SK-N-SH (cell line): ENCODE results near the gene ADGB. TPM values are rescaled to one million over a fixed set of nuclear protein-coding genes. Genes with fewer than 3 reads are reported as not detected.

Experiments used
- CTCF ChIA-PET: fragments of 300-600, 350-600 bp; formaldehyde crosslinking; extraction: SDS; loops from one replicate; lab custom pipeline; 2021; lab: Yijun Ruan, JAX
- POLR2A ChIA-PET: fragments of 350-600 bp; sonication (Branson Sonifier 250); formaldehyde crosslinking; extraction: SDS; loops from one replicate; lab custom pipeline; 2020; ENCODE audit warnings: antibody characterized with exemption, inconsistent platforms; lab: Yijun Ruan, JAX
- DNase-seq: peaks from one replicate; pipeline ENCODE4 v3.0.0; 2012
- H2AFZ ChIP-seq: fragments of 200-600 bp; sonication (generic); 2 replicates; pipeline ENCODE4 v1.8.1; 2016; ENCODE audit warnings: antibody characterized with exemption, mild to moderate bottlenecking, low read depth
- H3F3A ChIP-seq: fragments of 200-600 bp; sonication (generic); replicated peaks from 2 replicates; pipeline ENCODE3; 2016; ENCODE audit warnings: antibody characterized with exemption, mild to moderate bottlenecking; ENCODE audit not compliant: insufficient read depth
- H3K27ac ChIP-seq, 2 experiments: fragments of 200-500 bp in 1 of 2; fragments of 200-600 bp in 1 of 2; sonication (Bioruptor generic) in 1 of 2; sonication (generic), shearing (Covaris generic) in 1 of 2; 2 replicates each; pipeline versions ENCODE4 v1.5.1 to v1.6.1; 2014 to 2016; ENCODE audit warnings: low read depth in 2 of 2, inconsistent platforms in 1 of 2, low read length in 1 of 2, mild to moderate bottlenecking in 1 of 2, mixed read lengths in 1 of 2
- H3K27me3 ChIP-seq: fragments of 200-600 bp; sonication (generic), shearing (Covaris generic); 2 replicates; pipeline ENCODE4 v1.6.1; 2016; ENCODE audit warnings: mixed run types; ENCODE audit not compliant: insufficient read depth
- H3K36me3 ChIP-seq, 2 experiments: fragments of 200-500 bp in 1 of 2; fragments of 200-600 bp in 1 of 2; sonication (Bioruptor generic) in 1 of 2; sonication (generic) in 1 of 2; replicated peaks in 1 of 2; 2 replicates each; pipeline versions ENCODE3 to v1.5.1; 2014 to 2016; ENCODE audit warnings: low read length in 1 of 2, mild to moderate bottlenecking in 1 of 2; ENCODE audit not compliant: insufficient read depth in 2 of 2, control insufficient read depth in 1 of 2
- H3K4me1 ChIP-seq, 2 experiments: fragments of 200-500 bp in 1 of 2; fragments of 200-600 bp in 1 of 2; sonication (Bioruptor generic) in 1 of 2; sonication (generic), shearing (Covaris generic) in 1 of 2; 2 replicates each; pipeline versions ENCODE4 v1.5.1 to v1.6.1; 2014 to 2016; ENCODE audit warnings: low read depth in 1 of 2, low read length in 1 of 2, mixed run types in 1 of 2; ENCODE audit not compliant: insufficient read depth in 2 of 2, control insufficient read depth in 1 of 2
- H3K4me2 ChIP-seq: fragments of 200-600 bp; sonication (generic), shearing (Covaris generic); 2 replicates; pipeline ENCODE4 v1.6.1; 2017; ENCODE audit warnings: mixed run types
- H3K4me3 ChIP-seq, 2 experiments: fragments of 200-500 bp in 1 of 2; fragments of 200-600 bp in 1 of 2; sonication (Bioruptor generic) in 1 of 2; sonication (generic), shearing (Covaris generic) in 1 of 2; 2 replicates each; pipeline versions ENCODE4 v1.5.1 to v1.8.1; 2014 to 2016; ENCODE audit warnings: low read depth in 2 of 2, inconsistent platforms in 1 of 2, low read length in 1 of 2, mild to moderate bottlenecking in 1 of 2, mixed read lengths in 1 of 2, moderate library complexity in 1 of 2
- H3K79me2 ChIP-seq: fragments of 200-600 bp; sonication (generic); 2 replicates; pipeline ENCODE4 v1.8.1; 2017; ENCODE audit warnings: mild to moderate bottlenecking; ENCODE audit not compliant: insufficient read depth
- H3K9ac ChIP-seq: fragments of 200-600 bp; sonication (generic); 2 replicates; pipeline ENCODE4 v1.6.1; 2017; ENCODE audit warnings: mixed run types
- H3K9me2 ChIP-seq: fragments of 200-600 bp; sonication (generic); 2 replicates; pipeline ENCODE4 v1.6.1; 2017; ENCODE audit warnings: mixed run types
- H3K9me3 ChIP-seq: fragments of 200-600 bp; sonication (generic); 2 replicates; pipeline ENCODE4 v1.6.1; 2017; ENCODE audit warnings: mixed run types, mild to moderate bottlenecking, moderate library complexity
- H4K20me1 ChIP-seq: fragments of 200-600 bp; sonication (generic); 2 replicates; pipeline ENCODE4 v1.6.1; 2017; ENCODE audit warnings: mild to moderate bottlenecking, mixed run types; ENCODE audit not compliant: insufficient read depth
- FOXM1 ChIP-seq: IDR thresholded peaks from 2 replicates; pipeline ENCODE4 v1.4.0; 2012; ENCODE audit warnings: low read depth, mild to moderate bottlenecking
- MAX ChIP-seq: IDR thresholded peaks from 2 replicates; pipeline ENCODE4 v1.4.0; 2012; ENCODE audit warnings: low read depth
- RAD21 ChIP-seq: IDR thresholded peaks from 2 replicates; pipeline ENCODE4 v1.6.1; 2012; ENCODE audit warnings: mild to moderate bottlenecking, low read length
- RCOR1 ChIP-seq: fragments of 150-350 bp; IDR thresholded peaks from 2 replicates; pipeline ENCODE4 v1.6.1; 2017; ENCODE audit warnings: antibody characterized with exemption, low read length
- REST ChIP-seq: IDR thresholded peaks from 2 replicates; pipeline ENCODE4 v1.6.1; 2012; ENCODE audit warnings: mild to moderate bottlenecking, low read depth, low read length, moderate library complexity
- RXRA ChIP-seq: IDR thresholded peaks from 2 replicates; pipeline ENCODE4 v1.4.0; 2012; ENCODE audit warnings: low read depth, mild to moderate bottlenecking, borderline replicate concordance
- TAF1 ChIP-seq: IDR thresholded peaks from 2 replicates; pipeline ENCODE4 v1.6.1; 2012; ENCODE audit warnings: low read depth, mild to moderate bottlenecking, low read length, moderate library complexity, borderline replicate concordance
- TEAD4 ChIP-seq: IDR thresholded peaks from 2 replicates; pipeline ENCODE4 v1.4.0; 2012; ENCODE audit warnings: mild to moderate bottlenecking, borderline replicate concordance; ENCODE audit not compliant: insufficient read depth
- YY1 ChIP-seq: IDR thresholded peaks from 2 replicates; pipeline ENCODE4 v1.4.0; 2012; ENCODE audit warnings: low read depth, mild to moderate bottlenecking
- WGBS: methylation state at CpG from one replicate; pipeline ENCODE4 v1.1.6; 2017; ENCODE audit warnings: low lambda C conversion rate; 5-methylcytosine and 5-hydroxymethylcytosine counted together
- polyA plus RNA-seq, 3 experiments: library from polyadenylated mRNA; depleted of rRNA; stranded (reverse); fragments of >200 nt; gene quantifications; 2 replicates each; pipeline ENCODE4 v1.2.3, GENCODE V29; 2012
- TF ChIP-seq, protein P1 (sequence below): IDR thresholded peaks from 2 replicates; pipeline ENCODE4 v1.4.0; 2012; ENCODE audit warnings: low read depth, borderline replicate concordance
- TF ChIP-seq, protein P2 (sequence below): fragments of 150-350 bp; IDR thresholded peaks from 2 replicates; pipeline ENCODE4 v1.6.1; 2017; ENCODE audit warnings: antibody characterized with exemption, low read length, low read depth, borderline replicate concordance
- TF ChIP-seq, protein P3 (sequence below): IDR thresholded peaks from 2 replicates; pipeline ENCODE4 v1.4.0; 2012; ENCODE audit warnings: low read depth, borderline replicate concordance

ADGB gene
- polyA plus RNA-seq, 1 of the 3 experiments (the other 2 are of a cell fraction) = not detected

DNA sequence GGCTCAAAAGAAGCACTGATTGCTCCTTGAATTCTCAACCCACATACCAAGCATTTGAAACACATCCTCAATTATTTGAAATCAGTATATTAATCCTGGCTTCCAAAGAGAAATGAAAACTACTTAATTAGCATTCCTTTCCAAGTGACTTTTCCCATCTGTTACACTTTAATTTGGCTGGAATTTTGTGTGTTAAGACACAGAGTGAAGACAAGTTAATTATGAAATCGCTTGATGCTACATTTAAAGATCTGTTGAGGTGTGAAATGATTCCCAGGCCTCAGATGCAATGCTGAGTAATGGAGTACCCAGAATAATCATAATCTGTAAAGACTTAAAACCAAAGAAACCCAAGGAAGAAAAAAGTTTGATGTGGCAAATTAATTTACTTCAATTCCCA lies 241.4 kb downstream of the ADGB start:
- H3K4me2 ChIP-seq = no peak overlapping the region
- ChIA-PET CTCF (no interaction called here), POLR2A (no interaction called here)
- no peaks in the 10 kb centered on the region for H3K9me3 ChIP-seq
- no peaks in the 10 kb centered on the region for H3K4me1 ChIP-seq
- no peak overlapping the region for H2AFZ ChIP-seq
- no peaks in the 10 kb centered on the region for H3K9me2 ChIP-seq
- no peaks in the 10 kb centered on the region for H3F3A ChIP-seq
- H4K20me1 ChIP-seq = no peaks in the 10 kb centered on the region
- H3K27ac ChIP-seq = no peak overlapping the region
- TF ChIP-seq REST (no peak), RCOR1 (no peak), MAX (no peak), FOXM1 (no peak), YY1 (no peak), TAF1 (no peak), RXRA (no peak), RAD21 (no peak), TEAD4 (no peak)
- TF ChIP-seq, protein P1, sequence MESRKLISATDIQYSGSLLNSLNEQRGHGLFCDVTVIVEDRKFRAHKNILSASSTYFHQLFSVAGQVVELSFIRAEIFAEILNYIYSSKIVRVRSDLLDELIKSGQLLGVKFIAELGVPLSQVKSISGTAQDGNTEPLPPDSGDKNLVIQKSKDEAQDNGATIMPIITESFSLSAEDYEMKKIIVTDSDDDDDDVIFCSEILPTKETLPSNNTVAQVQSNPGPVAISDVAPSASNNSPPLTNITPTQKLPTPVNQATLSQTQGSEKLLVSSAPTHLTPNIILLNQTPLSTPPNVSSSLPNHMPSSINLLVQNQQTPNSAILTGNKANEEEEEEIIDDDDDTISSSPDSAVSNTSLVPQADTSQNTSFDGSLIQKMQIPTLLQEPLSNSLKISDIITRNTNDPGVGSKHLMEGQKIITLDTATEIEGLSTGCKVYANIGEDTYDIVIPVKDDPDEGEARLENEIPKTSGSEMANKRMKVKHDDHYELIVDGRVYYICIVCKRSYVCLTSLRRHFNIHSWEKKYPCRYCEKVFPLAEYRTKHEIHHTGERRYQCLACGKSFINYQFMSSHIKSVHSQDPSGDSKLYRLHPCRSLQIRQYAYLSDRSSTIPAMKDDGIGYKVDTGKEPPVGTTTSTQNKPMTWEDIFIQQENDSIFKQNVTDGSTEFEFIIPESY = no peak
- TF ChIP-seq, protein P2, sequence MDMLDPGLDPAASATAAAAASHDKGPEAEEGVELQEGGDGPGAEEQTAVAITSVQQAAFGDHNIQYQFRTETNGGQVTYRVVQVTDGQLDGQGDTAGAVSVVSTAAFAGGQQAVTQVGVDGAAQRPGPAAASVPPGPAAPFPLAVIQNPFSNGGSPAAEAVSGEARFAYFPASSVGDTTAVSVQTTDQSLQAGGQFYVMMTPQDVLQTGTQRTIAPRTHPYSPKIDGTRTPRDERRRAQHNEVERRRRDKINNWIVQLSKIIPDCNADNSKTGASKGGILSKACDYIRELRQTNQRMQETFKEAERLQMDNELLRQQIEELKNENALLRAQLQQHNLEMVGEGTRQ = no peak
- TF ChIP-seq, protein P3, sequence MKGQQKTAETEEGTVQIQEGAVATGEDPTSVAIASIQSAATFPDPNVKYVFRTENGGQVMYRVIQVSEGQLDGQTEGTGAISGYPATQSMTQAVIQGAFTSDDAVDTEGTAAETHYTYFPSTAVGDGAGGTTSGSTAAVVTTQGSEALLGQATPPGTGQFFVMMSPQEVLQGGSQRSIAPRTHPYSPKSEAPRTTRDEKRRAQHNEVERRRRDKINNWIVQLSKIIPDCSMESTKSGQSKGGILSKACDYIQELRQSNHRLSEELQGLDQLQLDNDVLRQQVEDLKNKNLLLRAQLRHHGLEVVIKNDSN = no peak
- no peak overlapping the region for H3K9ac ChIP-seq
- H3K36me3 ChIP-seq = no peaks in the 10 kb centered on the region
- H3K4me3 ChIP-seq = no peak overlapping the region
- H3K27me3 ChIP-seq = no peaks in the 10 kb centered on the region
- H3K79me2 ChIP-seq = no peaks in the 10 kb centered on the region
- WGBS = 57% methylated on average over 1 of the region's 1 CpG
- DNase-seq = no peak
